HepG2 (cell line): ENCODE measurements around the gene MCRIP2. TPM values are rescaled to one million over a fixed set of nuclear protein-coding genes. Genes with fewer than 3 reads are reported as not detected.

Experiments
- DNMT3B ChIP-seq: conservative IDR thresholded peaks from 2 replicates; pipeline ENCODE4 v1.6.1; 2016; ENCODE audit warnings: missing biosample characterization, control low read depth
- DR1 ChIP-seq: sonication (generic); formaldehyde crosslinking; IDR thresholded peaks from 2 replicates; pipeline ENCODE4 v1.8.0; 2021; ENCODE audit warnings: mild to moderate bottlenecking, missing genetic modification reagents, inconsistent platforms
- ETV5 ChIP-seq: IDR thresholded peaks from 2 replicates; pipeline ENCODE4 v1.6.1; 2018; ENCODE audit warnings: missing biosample characterization, missing genetic modification reagents, inconsistent platforms, borderline replicate concordance
- GABPB1 ChIP-seq: IDR thresholded peaks from 2 replicates; pipeline ENCODE4 v1.6.1; 2016; ENCODE audit warnings: mild to moderate bottlenecking, missing genetic modification reagents, moderate library complexity, missing compliant biosample characterization
- GLI4 ChIP-seq: sonication (generic); formaldehyde crosslinking; IDR thresholded peaks from 2 replicates; pipeline ENCODE4 v1.5.1; 2020; ENCODE audit warnings: missing genetic modification reagents, mild to moderate bottlenecking, moderate library complexity, borderline replicate concordance
- GPBP1L1 ChIP-seq: sonication (generic); formaldehyde crosslinking; IDR thresholded peaks from 2 replicates; pipeline ENCODE4 v1.5.0; 2020; ENCODE audit warnings: mild to moderate bottlenecking, missing genetic modification reagents
- HNRNPUL1 ChIP-seq: fragments of 200-400 bp; formaldehyde crosslinking; IDR thresholded peaks from 2 replicates; pipeline ENCODE4 v1.6.1; 2017; ENCODE audit warnings: low read depth, mild to moderate bottlenecking, low read length, moderate library complexity
- IKZF4 ChIP-seq: sonication (generic); formaldehyde crosslinking; IDR thresholded peaks from 2 replicates; pipeline ENCODE4 v1.5.1; 2020; ENCODE audit warnings: borderline replicate concordance, mild to moderate bottlenecking, low read depth, missing genetic modification reagents; ENCODE audit errors: not compliant biosample characterization
- ISX ChIP-seq: sonication (generic); formaldehyde crosslinking; conservative IDR thresholded peaks from 2 replicates; pipeline ENCODE4 v1.5.0; 2020; ENCODE audit warnings: missing genetic modification reagents
- KLF12 ChIP-seq: sonication (generic); formaldehyde crosslinking; IDR thresholded peaks from 2 replicates; pipeline ENCODE4 v1.4.0; 2020; ENCODE audit warnings: missing genetic modification reagents, borderline replicate concordance
- NPAS2 ChIP-seq: sonication (generic); formaldehyde crosslinking; IDR thresholded peaks from 2 replicates; pipeline ENCODE4 v1.8.0; 2022; ENCODE audit warnings: mild to moderate bottlenecking, missing genetic modification reagents, borderline replicate concordance
- POLR2AphosphoS5 ChIP-seq: IDR thresholded peaks from 2 replicates; pipeline ENCODE4 v1.6.1; 2012; ENCODE audit warnings: low read depth, low read length
- TP53 ChIP-seq: sonication (generic); formaldehyde crosslinking; conservative IDR thresholded peaks from 2 replicates; pipeline ENCODE4 v1.4.0; 2020; ENCODE audit warnings: missing genetic modification reagents
- USF2 ChIP-seq, 2 experiments: sonication (generic) in 1 of 2; formaldehyde crosslinking in 1 of 2; IDR thresholded peaks; 2 replicates each; pipeline versions ENCODE4 v1.5.1 to v1.6.1; 2011 to 2020; ENCODE audit warnings: borderline replicate concordance in 1 of 2, low read depth in 1 of 2, low read length in 1 of 2, mild to moderate bottlenecking in 1 of 2, missing genetic modification reagents in 1 of 2, moderate library complexity in 1 of 2
- ZFP1 ChIP-seq: IDR thresholded peaks from 2 replicates; pipeline ENCODE4 v1.6.1; 2016
- ZKSCAN5 ChIP-seq: sonication (generic); formaldehyde crosslinking; IDR thresholded peaks from 2 replicates; pipeline ENCODE4 v1.5.1; 2020; ENCODE audit warnings: mild to moderate bottlenecking, missing genetic modification reagents
- ZNF234 ChIP-seq: sonication (generic); formaldehyde crosslinking; conservative IDR thresholded peaks from 2 replicates; pipeline ENCODE4 v1.5.1; 2020; ENCODE audit warnings: mild to moderate bottlenecking, missing genetic modification reagents
- ZNF343 ChIP-seq: sonication (generic); formaldehyde crosslinking; IDR thresholded peaks from 2 replicates; pipeline ENCODE4 v1.4.0; 2020; ENCODE audit warnings: mild to moderate bottlenecking, missing genetic modification reagents
- ZNF562 ChIP-seq: sonication (generic); formaldehyde crosslinking; IDR thresholded peaks from 2 replicates; pipeline ENCODE4 v1.8.0; 2022; ENCODE audit warnings: missing genetic modification reagents, borderline replicate concordance
- ZNF564 ChIP-seq: sonication (generic); formaldehyde crosslinking; IDR thresholded peaks from 2 replicates; pipeline ENCODE4 v1.8.1; 2023; ENCODE audit warnings: mild to moderate bottlenecking, missing genetic modification reagents
- ZNF720 ChIP-seq: sonication (generic); formaldehyde crosslinking; IDR thresholded peaks from 2 replicates; pipeline ENCODE4 v1.4.0; 2020; ENCODE audit warnings: missing genetic modification reagents
- ZNF724P ChIP-seq: sonication (generic); formaldehyde crosslinking; IDR thresholded peaks from 2 replicates; pipeline ENCODE4 v1.8.0; 2022; ENCODE audit warnings: missing genetic modification reagents, borderline replicate concordance
- ZNF781 ChIP-seq: sonication (generic); formaldehyde crosslinking; IDR thresholded peaks from 2 replicates; pipeline ENCODE4 v1.5.1; 2020; ENCODE audit warnings: borderline replicate concordance, mild to moderate bottlenecking, missing genetic modification reagents; ENCODE audit errors: not compliant biosample characterization
- ZNF788 ChIP-seq: sonication (generic); formaldehyde crosslinking; IDR thresholded peaks from 2 replicates; pipeline ENCODE4 v1.5.0; 2020; ENCODE audit warnings: mild to moderate bottlenecking, missing genetic modification reagents, borderline replicate concordance
- polyA plus RNA-seq, 8 experiments: library from polyadenylated mRNA; depleted of rRNA in 3 of 8; stranded (reverse) in 7 of 8; unstranded in 1 of 8; fragments of >200 nt; fragmentation: Illumina TruSeq in 4 of 8; extraction: Trizol in 4 of 8; gene quantifications; 2 replicates each; pipeline versions ENCODE4 v1.2.1 to v1.2.3, GENCODE V29; 2011 to 2016; ENCODE audit warnings: low read depth in 4 of 8, missing spikeins in 1 of 8, mixed read lengths in 1 of 8; ENCODE audit not compliant: insufficient read depth in 1 of 8
- total RNA-seq, 5 experiments: library from RNA; depleted of rRNA; stranded (reverse); fragments of >200 nt; fragmentation: Illumina TruSeq; extraction: Trizol; gene quantifications; 2 replicates each; pipeline ENCODE4 v1.2.3, GENCODE V29; 2016; ENCODE audit warnings: low read depth in 1 of 5
- TF ChIP-seq, protein P1 (sequence below): sonication (generic); formaldehyde crosslinking; IDR thresholded peaks from 2 replicates; pipeline ENCODE4 v1.8.0; 2022; ENCODE audit warnings: missing genetic modification reagents, mild to moderate bottlenecking, inconsistent platforms, borderline replicate concordance

The MCRIP2 gene
- total and polyA plus RNA-seq, 2 of the 13 experiments (the other 11 are each of a cell fraction or from before 2014, with no cell fraction given) = 39.6 to 76.7 TPM

GRCh38 chr16:680967-681745, 39.5 kb downstream of the MCRIP2 start (continued):
- TF ChIP-seq ZNF562 (CRISPR knock-in tag) = no peak
- no peak for TF ChIP-seq ZKSCAN5 (CRISPR knock-in tag)
- TF ChIP-seq DR1 = no peak
- TF ChIP-seq IKZF4 (CRISPR knock-in tag) = no peak
- TF ChIP-seq, protein P1, sequence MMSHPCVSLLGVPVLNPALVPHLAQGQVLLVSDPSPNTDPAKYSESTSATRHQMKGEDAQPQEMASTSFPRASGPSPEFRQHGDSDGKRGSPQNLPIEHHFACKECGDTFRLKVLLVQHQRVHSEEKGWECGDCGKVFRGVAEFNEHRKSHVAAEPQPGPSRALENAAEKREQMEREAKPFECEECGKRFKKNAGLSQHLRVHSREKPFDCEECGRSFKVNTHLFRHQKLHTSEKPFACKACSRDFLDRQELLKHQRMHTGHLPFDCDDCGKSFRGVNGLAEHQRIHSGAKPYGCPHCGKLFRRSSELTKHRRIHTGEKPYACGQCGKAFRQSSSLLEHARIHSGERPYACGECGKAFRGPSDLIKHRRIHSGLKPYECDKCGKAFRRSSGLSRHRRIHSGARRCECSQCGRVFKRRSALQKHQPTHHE = no peak
- TF ChIP-seq ISX (CRISPR knock-in tag) = no peak
- no peak for TF ChIP-seq GLI4 (CRISPR knock-in tag)
- TF ChIP-seq ZNF234 (CRISPR knock-in tag) = no peak
- no peak for TF ChIP-seq USF2 (IDR thresholded peaks at IDR 0.05; ENCODE audit: low read depth, low read length)
- no peak for TF ChIP-seq USF2 (CRISPR knock-in tag; IDR thresholded peaks at IDR 0.05; ENCODE audit: borderline replicate concordance)
- peak; percentile 54 for TF ChIP-seq GABPB1 (CRISPR knock-in tag)
- no peak for TF ChIP-seq DNMT3B (CRISPR knock-in tag)
- no peak for TF ChIP-seq TP53 (CRISPR knock-in tag)
- no peak for TF ChIP-seq ZFP1 (CRISPR knock-in tag)
- no peak for TF ChIP-seq ZNF720 (CRISPR knock-in tag)
- TF ChIP-seq ZNF781 (CRISPR knock-in tag) = no peak
- no peak for TF ChIP-seq HNRNPUL1
- TF ChIP-seq ZNF343 = no peak
- TF ChIP-seq POLR2AphosphoS5 = no peak
- TF ChIP-seq KLF12 = 0 out of 2 replicates have a peak, but pooled peaks have one; percentile 7
- 0 out of 2 replicates have a peak, but pooled peaks have one; percentile 16 for TF ChIP-seq ZNF724P (CRISPR knock-in tag)
- TF ChIP-seq ETV5 = no peak
- no peak for TF ChIP-seq ZNF788 (CRISPR knock-in tag)
- no peak for TF ChIP-seq ZNF564 (CRISPR knock-in tag)
- TF ChIP-seq NPAS2 (CRISPR knock-in tag) = no peak
- TF ChIP-seq GPBP1L1 = no peak
